ENCODE data around the gene GLB1L. TPM values are rescaled to one million over a fixed set of nuclear protein-coding genes. Genes with fewer than 3 reads are reported as not detected.

GLB1L gene
- total RNA-seq, 4 donors from 2014 or later: 5.9 to 9.7 (median 6.6) TPM

GRCh38 chr2:219228911-219229304 lies 16.3 kb downstream of the GLB1L start:
- Histone ChIP-seq H3K27ac (peak overlapping the region; percentile 77 to 96 (median 96)), H3K27me3 (no peaks in the 10 kb centered on the region), H3K9me3 (no peaks in the 10 kb centered on the region), H3K36me3 (peaks cover 0 to 59% of the 10 kb centered on the region in 2 donors), H3K4me3 (peak overlapping the region; percentile 67 to 78), H3K4me1 (peaks cover 0 to 40% (median 19%) of the 10 kb centered on the region in 3 donors)
- no peak for TF ChIP-seq POLR2A (IDR thresholded peaks at IDR 0.05)
- no peak for TF ChIP-seq EP300 (IDR thresholded peaks at IDR 0.05)
- no peak for TF ChIP-seq POLR2AphosphoS5 (IDR thresholded peaks at IDR 0.05)
- TF ChIP-seq CTCF (IDR thresholded peaks at IDR 0.05): no peak
- peak; percentile 14 for ATAC-seq
- WGBS, 2 donors (ENCODE audit: low coverage in 1 of 2): no CpG with 5 or more reads among the region's 19 CpGs

GRCh38 chr2:219228041-219228910 lies 17.0 kb downstream of the GLB1L start:
- ATAC-seq: no peak
- Histone ChIP-seq H3K27me3 (no peaks in the 10 kb centered on the region), H3K4me3 (peak overlapping the region; percentile 67 to 78), H3K4me1 (peaks cover 0 to 40% (median 19%) of the 10 kb centered on the region in 3 donors), H3K27ac (peak overlapping the region; percentile 77 to 96 (median 96)), H3K9me3 (no peaks in the 10 kb centered on the region), H3K36me3 (peaks cover 0 to 59% of the 10 kb centered on the region in 2 donors)
- TF ChIP-seq POLR2AphosphoS5 (IDR thresholded peaks at IDR 0.05) (no peak), POLR2A (IDR thresholded peaks at IDR 0.05) (no peak)
- 38 to 44% methylated on average over 1 to 4 of the region's 7 CpGs for WGBS, 2 donors (ENCODE audit: low coverage in 1 of 2)

- peaks cover 0 to 23% (median 13%) of the 10 kb centered on the region in 3 donors for H3K4me1 ChIP-seq
- no peaks in the 10 kb centered on the region for H3K9me3 ChIP-seq
- H3K4me3 ChIP-seq: no peak overlapping the region
- peaks cover 0 to 70% of the 10 kb centered on the region in 2 donors for H3K36me3 ChIP-seq
- 80 to 86% methylated on average over 2 of the region's 3 CpGs for WGBS, 2 donors (ENCODE audit: low coverage in 1 of 2)
- no peak for ATAC-seq
- no peak overlapping the region for H3K27ac ChIP-seq
- TF ChIP-seq CTCF (IDR thresholded peaks at IDR 0.05): no peak
- TF ChIP-seq POLR2AphosphoS5 (IDR thresholded peaks at IDR 0.05): no peak
- no peak for TF ChIP-seq POLR2A (IDR thresholded peaks at IDR 0.05)
- TF ChIP-seq EP300 (IDR thresholded peaks at IDR 0.05): no peak
- no peaks in the 10 kb centered on the region for H3K27me3 ChIP-seq
Measured at GRCh38 chr2:219225350-219225749, 19.9 kb downstream of the GLB1L start.

- H3K9me3 ChIP-seq: no peaks in the 10 kb centered on the region
- no peak for TF ChIP-seq POLR2A (IDR thresholded peaks at IDR 0.05)
- no peak for TF ChIP-seq POLR2AphosphoS5 (IDR thresholded peaks at IDR 0.05)
- TF ChIP-seq EP300 (IDR thresholded peaks at IDR 0.05): no peak
- TF ChIP-seq CTCF (IDR thresholded peaks at IDR 0.05): no peak
- ATAC-seq: no peak
- H3K36me3 ChIP-seq: peaks cover 0 to 81% of the 10 kb centered on the region in 2 donors
- WGBS, 2 donors (ENCODE audit: low coverage in 1 of 2): 80 to 100% methylated on average over 4 to 7 of the region's 31 CpGs
- peaks cover 3 to 34% (median 23%) of the 10 kb centered on the region in 3 donors for H3K4me1 ChIP-seq
- no peak overlapping the region for H3K4me3 ChIP-seq
- no peak overlapping the region for H3K27ac ChIP-seq
- H3K27me3 ChIP-seq: no peaks in the 10 kb centered on the region
Measured at GRCh38 chr2:219223831-219224610, 21.2 kb downstream of the GLB1L start.

GRCh38 chr2:219221957-219222518 lies 23.2 kb downstream of the GLB1L start:
- ATAC-seq: no peak
- Histone ChIP-seq H3K4me3 (no peak overlapping the region), H3K27ac (no peak overlapping the region), H3K4me1 (peaks cover 3 to 34% (median 21%) of the 10 kb centered on the region in 3 donors), H3K27me3 (no peaks in the 10 kb centered on the region), H3K36me3 (peaks cover 0 to 77% of the 10 kb centered on the region in 2 donors), H3K9me3 (no peaks in the 10 kb centered on the region)
- 80 to 100% methylated on average over 5 to 6 of the region's 16 CpGs for WGBS, 2 donors (ENCODE audit: low coverage in 1 of 2)
- no peak for TF ChIP-seq EP300 (IDR thresholded peaks at IDR 0.05)
- TF ChIP-seq CTCF (IDR thresholded peaks at IDR 0.05): no peak

Measured in gastroesophageal sphincter (tissue), 4 donors.